Parathyroid adenoma (tissue), 2 donors: Measurements from ENCODE around the gene MRTFB.

ENCODE experiments used
- H2AFZ ChIP-seq: fragments of 300-600 bp; sonication (generic); one replicate; pipeline ENCODE4 v1.7.0; 2017; ENCODE audit warnings: antibody characterized with exemption, mild to moderate bottlenecking
- H3K27ac ChIP-seq: fragments of 300-600 bp; sonication (generic); one replicate; pipeline ENCODE4 v1.7.0; 2017
- H3K27me3 ChIP-seq: fragments of 300-600 bp; sonication (generic); one replicate; pipeline ENCODE4 v1.7.0; 2017; ENCODE audit warnings: low read length; ENCODE audit not compliant: control insufficient read depth, insufficient read depth
- H3K36me3 ChIP-seq: fragments of 300-600 bp; sonication (generic); one replicate; pipeline ENCODE4 v1.7.0; 2017; ENCODE audit warnings: low read length; ENCODE audit not compliant: control insufficient read depth, insufficient read depth
- H3K4me1 ChIP-seq: fragments of 300-600 bp; sonication (generic); one replicate; pipeline ENCODE4 v1.7.0; 2017; ENCODE audit warnings: control low read depth
- H3K4me2 ChIP-seq: fragments of 300-600 bp; sonication (generic); one replicate; pipeline ENCODE4 v1.7.0; 2017; ENCODE audit warnings: low read length
- H3K4me3 ChIP-seq: fragments of 300-600 bp; sonication (generic); one replicate; pipeline ENCODE4 v1.7.0; 2017; ENCODE audit warnings: low read depth, low read length
- H3K79me2 ChIP-seq: fragments of 300-600 bp; sonication (generic); one replicate; pipeline ENCODE4 v1.7.0; 2017; ENCODE audit warnings: control low read depth
- H3K9ac ChIP-seq: fragments of 300-600 bp; sonication (generic); one replicate; pipeline ENCODE4 v1.7.0; 2017; ENCODE audit warnings: mild to moderate bottlenecking
- H3K9me3 ChIP-seq: fragments of 300-600 bp; sonication (generic); one replicate; pipeline ENCODE4 v1.7.0; 2017; ENCODE audit warnings: low read length; ENCODE audit not compliant: control insufficient read depth
- TF ChIP-seq, protein P1 (sequence below): fragments of 300-600 bp; sonication (generic); IDR thresholded peaks from one replicate; pipeline ENCODE4 v1.7.0; 2017; ENCODE audit warnings: antibody characterized with exemption, mild to moderate bottlenecking
- donor health status: primary hyperparathyroidism.

MRTFB gene

DNA sequence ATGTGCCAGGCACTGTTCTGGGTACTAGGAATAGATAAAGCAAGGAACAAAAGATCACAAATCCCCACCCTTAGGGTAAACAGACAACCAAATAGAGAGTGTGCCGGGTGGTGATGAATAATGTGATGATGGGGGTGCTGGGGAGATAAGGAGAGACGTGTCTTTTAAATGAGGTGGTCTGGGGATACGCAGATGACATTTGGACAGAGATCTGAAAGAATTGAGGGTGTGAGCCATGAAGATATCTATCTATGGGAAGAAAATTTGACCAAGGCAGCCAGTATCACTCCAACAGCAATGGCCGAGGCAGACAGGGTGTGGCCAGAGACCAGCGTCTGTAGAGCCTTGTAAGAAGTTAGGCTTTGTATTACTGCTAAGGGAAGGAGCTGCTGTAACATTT, 165.3 kb downstream of the MRTFB start:
- no peaks in the 10 kb centered on the region for H3K36me3 ChIP-seq
- H3K4me2 ChIP-seq, result no peak overlapping the region
- TF ChIP-seq, protein P1, sequence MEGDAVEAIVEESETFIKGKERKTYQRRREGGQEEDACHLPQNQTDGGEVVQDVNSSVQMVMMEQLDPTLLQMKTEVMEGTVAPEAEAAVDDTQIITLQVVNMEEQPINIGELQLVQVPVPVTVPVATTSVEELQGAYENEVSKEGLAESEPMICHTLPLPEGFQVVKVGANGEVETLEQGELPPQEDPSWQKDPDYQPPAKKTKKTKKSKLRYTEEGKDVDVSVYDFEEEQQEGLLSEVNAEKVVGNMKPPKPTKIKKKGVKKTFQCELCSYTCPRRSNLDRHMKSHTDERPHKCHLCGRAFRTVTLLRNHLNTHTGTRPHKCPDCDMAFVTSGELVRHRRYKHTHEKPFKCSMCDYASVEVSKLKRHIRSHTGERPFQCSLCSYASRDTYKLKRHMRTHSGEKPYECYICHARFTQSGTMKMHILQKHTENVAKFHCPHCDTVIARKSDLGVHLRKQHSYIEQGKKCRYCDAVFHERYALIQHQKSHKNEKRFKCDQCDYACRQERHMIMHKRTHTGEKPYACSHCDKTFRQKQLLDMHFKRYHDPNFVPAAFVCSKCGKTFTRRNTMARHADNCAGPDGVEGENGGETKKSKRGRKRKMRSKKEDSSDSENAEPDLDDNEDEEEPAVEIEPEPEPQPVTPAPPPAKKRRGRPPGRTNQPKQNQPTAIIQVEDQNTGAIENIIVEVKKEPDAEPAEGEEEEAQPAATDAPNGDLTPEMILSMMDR, result no peak

DNA sequence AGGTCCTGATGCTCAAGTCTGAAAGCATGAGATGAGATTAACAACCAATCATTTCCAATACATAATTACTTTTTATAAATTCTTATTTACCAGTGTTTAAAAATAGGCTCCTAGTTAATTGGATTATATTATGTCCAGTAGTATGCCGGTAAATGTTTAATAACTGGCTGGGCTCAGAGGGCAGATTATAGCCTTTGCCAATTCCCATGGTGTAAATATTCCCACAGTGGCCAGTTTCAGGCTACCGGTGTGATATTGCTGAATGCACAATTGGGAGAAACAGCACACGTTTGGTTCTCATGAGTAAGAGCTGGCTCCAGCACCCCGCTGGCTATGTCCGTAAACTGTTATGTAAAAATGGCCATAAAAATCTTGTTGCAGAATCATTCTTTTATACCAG, 167.6 kb downstream of the MRTFB start:
- no peak overlapping the region for H3K9ac ChIP-seq
- no peaks in the 10 kb centered on the region for H3K36me3 ChIP-seq
- H3K4me2 ChIP-seq, result no peak overlapping the region
- TF ChIP-seq, protein P1, result no peak
- H2AFZ ChIP-seq, result no peak overlapping the region
- H3K27ac ChIP-seq, result no peak overlapping the region
- no peaks in the 10 kb centered on the region for H3K9me3 ChIP-seq
- H3K4me3 ChIP-seq, result no peak overlapping the region
- no peaks in the 10 kb centered on the region for H3K4me1 ChIP-seq
- H3K27me3 ChIP-seq, result no peaks in the 10 kb centered on the region
- H3K79me2 ChIP-seq, result no peaks in the 10 kb centered on the region

More for the DNA sequence above, 165.3 kb downstream of the MRTFB start:
- Histone ChIP-seq H3K27me3 (no peaks in the 10 kb centered on the region), H3K9ac (no peak overlapping the region), H3K4me3 (no peak overlapping the region), H3K79me2 (no peaks in the 10 kb centered on the region), H3K4me1 (no peaks in the 10 kb centered on the region), H3K9me3 (no peaks in the 10 kb centered on the region), H3K27ac (no peak overlapping the region), H2AFZ (no peak overlapping the region)

DNA sequence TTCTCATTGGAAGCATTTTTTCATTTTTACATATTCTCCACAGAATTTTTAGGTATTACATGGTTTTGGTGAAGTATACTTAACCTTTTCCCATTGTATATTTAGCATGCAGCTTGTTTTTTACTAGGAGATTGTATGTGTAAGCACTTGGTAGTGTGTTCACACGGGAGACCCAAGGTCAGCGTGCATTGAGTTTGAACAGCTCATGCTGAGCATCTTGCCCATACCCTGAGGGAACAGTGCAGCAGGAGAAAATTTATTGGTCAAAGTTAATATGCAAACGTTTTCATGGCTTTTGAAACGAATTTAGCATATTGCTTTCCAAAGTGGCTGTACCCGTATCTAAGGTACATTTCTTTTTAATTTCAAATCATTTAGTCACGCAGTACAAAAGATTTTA, 168.7 kb downstream of the MRTFB start:
- no peak overlapping the region for H2AFZ ChIP-seq
- no peaks in the 10 kb centered on the region for H3K27me3 ChIP-seq
- no peaks in the 10 kb centered on the region for H3K4me1 ChIP-seq
- no peaks in the 10 kb centered on the region for H3K79me2 ChIP-seq
- TF ChIP-seq, protein P1, result no peak
- no peak overlapping the region for H3K4me3 ChIP-seq
- H3K4me2 ChIP-seq, result no peak overlapping the region
- no peak overlapping the region for H3K9ac ChIP-seq
- H3K9me3 ChIP-seq, result no peaks in the 10 kb centered on the region
- no peak overlapping the region for H3K27ac ChIP-seq
- no peaks in the 10 kb centered on the region for H3K36me3 ChIP-seq

DNA sequence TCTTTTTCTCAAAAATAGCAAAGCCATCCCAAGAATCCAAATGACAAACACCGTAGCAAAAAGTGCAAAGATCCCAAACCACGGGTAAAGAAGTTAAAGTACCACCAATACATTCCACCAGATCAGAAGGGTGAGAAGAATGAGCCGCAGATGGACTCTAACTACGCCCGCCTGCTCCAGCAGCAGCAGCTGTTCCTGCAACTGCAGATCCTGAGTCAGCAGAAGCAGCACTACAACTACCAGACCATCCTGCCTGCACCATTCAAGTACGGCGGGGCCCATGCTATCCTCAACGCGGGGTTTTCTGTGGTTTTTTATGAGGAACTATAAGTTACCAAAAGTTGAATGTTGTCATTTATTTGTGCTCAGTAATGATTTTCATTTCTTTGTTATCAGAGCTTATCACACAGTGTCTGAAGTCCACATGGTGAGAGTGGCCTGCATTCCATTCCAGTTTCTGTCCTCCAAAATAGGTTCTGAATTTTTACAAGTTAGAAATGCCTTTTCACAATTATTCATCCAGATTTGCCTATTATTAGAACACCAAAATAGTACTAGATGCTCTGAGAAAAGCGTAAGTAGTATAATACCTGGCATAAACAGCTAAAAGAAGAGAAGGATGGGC, 169.2 kb downstream of the MRTFB start:
- Histone ChIP-seq H3K4me3 (no peak overlapping the region), H3K79me2 (no peaks in the 10 kb centered on the region), H3K4me2 (no peak overlapping the region), H3K4me1 (no peaks in the 10 kb centered on the region), H2AFZ (no peak overlapping the region), H3K9ac (no peak overlapping the region), H3K36me3 (no peaks in the 10 kb centered on the region), H3K27ac (no peak overlapping the region), H3K9me3 (no peaks in the 10 kb centered on the region), H3K27me3 (no peaks in the 10 kb centered on the region)
- TF ChIP-seq, protein P1, result no peak

DNA sequence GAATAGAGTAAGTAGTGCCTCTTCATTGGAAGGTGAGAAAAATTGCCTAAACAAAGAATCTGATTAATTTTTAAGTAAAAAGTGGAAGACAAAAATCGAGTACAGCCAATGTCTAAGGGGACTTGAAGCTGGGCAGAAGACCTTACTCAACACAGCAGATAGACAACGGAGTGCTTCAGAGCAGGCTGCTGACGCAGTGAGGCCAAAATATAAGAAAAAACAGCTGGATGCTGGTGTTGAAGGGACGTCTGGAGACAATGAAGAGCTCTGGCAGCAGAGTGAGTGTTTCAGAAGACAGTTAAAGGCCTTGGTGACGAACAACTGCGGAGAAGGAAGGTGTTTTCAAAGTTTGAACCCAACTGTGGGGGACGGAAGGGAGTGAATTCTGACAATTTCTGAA, 169.8 kb downstream of the MRTFB start:
- no peak overlapping the region for H3K9ac ChIP-seq
- TF ChIP-seq, protein P1, result no peak
- no peak overlapping the region for H3K4me3 ChIP-seq
- no peak overlapping the region for H3K27ac ChIP-seq
- H3K4me2 ChIP-seq, result no peak overlapping the region
- no peak overlapping the region for H2AFZ ChIP-seq
- H3K9me3 ChIP-seq, result no peaks in the 10 kb centered on the region
- H3K36me3 ChIP-seq, result no peaks in the 10 kb centered on the region
- H3K27me3 ChIP-seq, result no peaks in the 10 kb centered on the region
- H3K4me1 ChIP-seq, result no peaks in the 10 kb centered on the region
- H3K79me2 ChIP-seq, result no peaks in the 10 kb centered on the region
